B cell (primary cell): ENCODE data around the gene RAC2. TPM values are rescaled to one million over a fixed set of nuclear protein-coding genes. Genes with fewer than 3 reads are reported as not detected.

ENCODE experiments used
- ATAC-seq: fragments of 200-7000 bp; cut with Tn5 transposase; one replicate; pipeline ENCODE4 v1.10.0; 2021; ENCODE audit warnings: low read depth, mild to moderate bottlenecking, moderate number of reproducible peaks, moderate library complexity
- CTCF ChIA-PET: fragments of 350-600 bp; sonication (Branson Sonifier 250); formaldehyde crosslinking; loops from one replicate; lab custom pipeline; 2021; ENCODE audit warnings: antibody characterized with exemption, inconsistent platforms; lab: Charles Lee
- POLR2A ChIA-PET: fragments of 350-600 bp; sonication (Branson Sonifier 250); formaldehyde crosslinking; loops from one replicate; lab custom pipeline; 2021; ENCODE audit warnings: antibody characterized with exemption; lab: Charles Lee
- DNase-seq: peaks from one replicate; pipeline ENCODE4 v3.0.0; 2013
- H2AFZ ChIP-seq: 2 replicates; pipeline ENCODE4 v1.6.1; 2012; ENCODE audit warnings: mild to moderate bottlenecking, low read depth, low read length; ENCODE audit not compliant: insufficient read depth, poor library complexity, severe bottlenecking
- H3K27ac ChIP-seq, 2 donors: 1 replicate in 1 of 2; 2 replicates in 1 of 2; pipeline ENCODE4 v1.5.1; 2012 to 2013; ENCODE audit warnings: low read length in 2 of 2, mild to moderate bottlenecking in 2 of 2, moderate library complexity in 1 of 2
- H3K27me3 ChIP-seq, 4 experiments: fragments of 200-600 bp in 1 of 4; sonication (generic) in 1 of 4; replicated peaks in 1 of 4; 1 replicate in 2 of 4; 2 replicates in 2 of 4; pipeline versions ENCODE4 v1.6.1 to v1.7.0; 2013 to 2016; ENCODE audit warnings: low read length in 3 of 4, mild to moderate bottlenecking in 2 of 4, mixed read lengths in 1 of 4, moderate library complexity in 1 of 4; ENCODE audit not compliant: insufficient read depth in 4 of 4, control insufficient read depth in 3 of 4; ENCODE audit errors: control extremely low read depth in 1 of 4
- H3K36me3 ChIP-seq, 2 experiments: replicated peaks in 1 of 2; 1 replicate in 1 of 2; 2 replicates in 1 of 2; pipeline versions ENCODE4 v1.6.1 to v1.7.1; 2013; ENCODE audit warnings: low read length in 1 of 2; ENCODE audit not compliant: insufficient read depth in 2 of 2, control insufficient read depth in 1 of 2; ENCODE audit errors: control extremely low read depth in 1 of 2, extremely low read depth in 1 of 2
- H3K4me1 ChIP-seq, 2 donors: fragments of 200-600 bp in 1 of 2; sonication (generic) in 1 of 2; 1 replicate in 1 of 2; 2 replicates in 1 of 2; pipeline versions ENCODE4 v1.5.1 to v1.6.1; 2013 to 2017; ENCODE audit warnings: low read length in 2 of 2; ENCODE audit not compliant: control insufficient read depth in 2 of 2, insufficient read depth in 2 of 2
- H3K4me2 ChIP-seq: replicated peaks from 2 replicates; pipeline ENCODE3; 2012; ENCODE audit warnings: mild to moderate bottlenecking, low read depth, low read length; ENCODE audit not compliant: poor library complexity, severe bottlenecking
- H3K4me3 ChIP-seq, 5 experiments: fragments of 200-600 bp in 1 of 5; sonication (generic) in 1 of 5; 1 replicate in 3 of 5; 2 replicates in 2 of 5; pipeline versions ENCODE4 v1.5.1 to v1.7.0; 2011 to 2016; ENCODE audit warnings: low read length in 4 of 5, mild to moderate bottlenecking in 4 of 5, low read depth in 2 of 5, control low read depth in 1 of 5, moderate library complexity in 1 of 5; ENCODE audit not compliant: insufficient read depth in 1 of 5; ENCODE audit errors: control extremely low read depth in 1 of 5, extremely low read depth in 1 of 5
- H3K79me2 ChIP-seq: fragments of 200-600 bp; sonication (generic); one replicate; pipeline ENCODE4 v1.6.0; 2016; ENCODE audit warnings: low read length; ENCODE audit not compliant: control insufficient read depth, insufficient read depth
- H3K9ac ChIP-seq: fragments of 200-600 bp; sonication (generic); 2 replicates; pipeline ENCODE4 v1.6.1; 2017; ENCODE audit warnings: mild to moderate bottlenecking, low read length, moderate library complexity
- H3K9me3 ChIP-seq, 3 donors: one replicate each; pipeline versions ENCODE4 v1.6.1 to v1.7.1; 2013; ENCODE audit warnings: low read length in 2 of 3; ENCODE audit not compliant: control insufficient read depth in 2 of 3, insufficient read depth in 1 of 3; ENCODE audit errors: control extremely low read depth in 1 of 3
- H4K20me1 ChIP-seq: 2 replicates; pipeline ENCODE4 v1.6.0; 2012; ENCODE audit warnings: mild to moderate bottlenecking, low read length; ENCODE audit not compliant: insufficient read depth, control insufficient read depth, poor library complexity, severe bottlenecking
- H3K27ac Mint-ChIP-seq: one replicate; pipeline ENCODE4 v1.8.0; 2021; ENCODE audit warnings: mixed read lengths
- H3K27me3 Mint-ChIP-seq: one replicate; pipeline ENCODE4 v1.8.0; 2021; ENCODE audit warnings: mixed read lengths
- H3K4me1 Mint-ChIP-seq: one replicate; pipeline ENCODE4 v1.8.0; 2021; ENCODE audit warnings: mixed read lengths
- H3K4me3 Mint-ChIP-seq: one replicate; pipeline ENCODE4 v1.8.0; 2021; ENCODE audit warnings: mixed read lengths
- H3K9me3 Mint-ChIP-seq: one replicate; pipeline ENCODE4 v1.8.0; 2022; ENCODE audit warnings: mixed read lengths; ENCODE audit not compliant: insufficient read depth
- EZH2 ChIP-seq: IDR thresholded peaks from 2 replicates; pipeline ENCODE4 v1.6.1; 2012; ENCODE audit warnings: borderline replicate concordance, low read depth, mild to moderate bottlenecking, moderate library complexity, low read length; ENCODE audit not compliant: insufficient read depth, poor library complexity, severe bottlenecking
- WGBS: methylation state at CpG from one replicate; pipeline ENCODE4 v1.1.5; 2013; ENCODE audit warnings: missing lambda C conversion rate; ENCODE audit not compliant: insufficient coverage; 5-methylcytosine and 5-hydroxymethylcytosine counted together
- intact Hi-C: fragments of 100-400 bp; cut with micrococcal nuclease; formaldehyde crosslinking; loops from one replicate; pipeline ENCODE4 v1.10.0; 2022
- polyA plus RNA-seq: library from polyadenylated mRNA; depleted of rRNA; stranded (reverse); fragments of >200 nt; gene quantifications from 2 replicates; pipeline ENCODE4 v1.2.3, GENCODE V29; 2012
- total RNA-seq, 2 donors: library from RNA; stranded (reverse); fragments of 120-200 nt in 1 of 2; gene quantifications; 1 replicate in 1 of 2; 2 replicates in 1 of 2; pipeline versions ENCODE4 v1.2.3 to v1.2.4, GENCODE V29; 2013 to 2022
- TF ChIP-seq, protein P1 (sequence below): fragments of 200-600 bp; IDR thresholded peaks from one replicate; pipeline ENCODE4 v1.8.0; 2022; ENCODE audit warnings: antibody characterized with exemption, mild to moderate bottlenecking

Gene RAC2
- total and polyA plus RNA-seq, 2 donors (not counting 1 experiment from before 2014, with no cell fraction given), result 273 to 776 TPM

DNA sequence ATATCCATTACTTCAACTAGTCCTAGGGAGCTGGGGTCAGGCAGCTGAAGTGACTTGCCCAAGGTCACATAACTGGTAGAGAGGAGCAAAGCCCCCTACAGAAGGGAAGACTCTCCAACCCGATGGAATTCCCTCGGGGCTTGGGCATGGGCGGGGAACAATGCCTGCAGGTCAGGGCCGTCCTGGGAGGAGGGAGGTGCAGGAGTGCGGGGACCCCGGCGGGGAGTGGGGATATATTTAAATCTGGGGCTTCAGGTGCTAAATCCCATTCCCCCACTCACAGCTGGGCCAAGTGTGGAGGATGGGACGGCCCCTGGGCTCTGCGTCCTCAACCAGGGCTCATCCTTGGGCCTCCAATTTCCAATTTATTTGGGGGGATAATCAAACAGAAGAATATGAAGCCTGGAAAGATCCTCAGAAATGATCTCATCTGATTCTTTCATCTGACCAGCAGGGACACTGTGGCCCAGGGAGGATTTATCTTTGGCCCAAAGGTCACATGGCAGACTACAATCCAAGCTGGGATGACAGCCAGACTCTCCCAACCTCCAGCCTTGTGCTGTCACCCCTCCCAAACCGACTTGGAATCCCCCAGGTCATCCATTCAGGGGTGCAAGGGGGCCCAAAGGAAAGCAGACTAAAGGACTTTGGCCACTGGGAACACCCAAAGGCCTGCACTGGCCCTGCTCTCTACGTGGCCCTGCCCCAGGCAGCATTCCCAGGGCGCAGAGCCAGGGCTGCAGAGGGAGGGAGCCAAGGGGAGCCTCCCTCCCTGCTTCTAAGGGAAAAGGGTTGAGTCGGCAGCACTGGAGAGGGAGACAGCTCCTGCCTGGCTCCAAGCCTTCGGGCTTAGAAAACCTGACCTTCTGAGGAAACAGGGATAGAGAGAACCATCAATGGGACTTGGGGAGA lies 47.3 kb downstream of the RAC2 start:
- Histone ChIP-seq H2AFZ (no peak overlapping the region), H3K4me1 (peaks cover 21 to 28% of the 10 kb centered on the region in 2 donors), H3K4me3 (no peak overlapping the region), H3K4me2 (no peak overlapping the region), H4K20me1 (no peaks in the 10 kb centered on the region), H3K27me3 (no peaks in the 10 kb centered on the region), H3K9ac (no peak overlapping the region), H3K9me3 (no peaks in the 10 kb centered on the region), H3K79me2 (peaks cover 16% of the 10 kb centered on the region), H3K36me3 (peaks cover 0 to 5% of the 10 kb centered on the region in 2 experiments), H3K27ac (no peak overlapping the region)
- no peak overlapping the region for H3K4me3 Mint-ChIP-seq
- no peaks in the 10 kb centered on the region for H3K9me3 Mint-ChIP-seq
- 89% methylated on average over 7 of the region's 14 CpGs for WGBS
- H3K27me3 Mint-ChIP-seq, result no peaks in the 10 kb centered on the region
- H3K4me1 Mint-ChIP-seq, result peaks cover 32% of the 10 kb centered on the region
- intact Hi-C loops, result loop anchor here (5.0 kb wide), 1 partner anchor 219 kb away; no protein-coding TSS in a partner anchor
- CTCF ChIA-PET, result interaction anchor here (0.9 to 7.3 kb wide), 14 partner anchors 9 to 438 kb away, joined by 3 to 119 read pairs (median 4); partner anchors contain the start of genes C1QTNF6 and RAC2
- ATAC-seq, result no peak
- DNase-seq, result no peak
- TF ChIP-seq, protein P1, sequence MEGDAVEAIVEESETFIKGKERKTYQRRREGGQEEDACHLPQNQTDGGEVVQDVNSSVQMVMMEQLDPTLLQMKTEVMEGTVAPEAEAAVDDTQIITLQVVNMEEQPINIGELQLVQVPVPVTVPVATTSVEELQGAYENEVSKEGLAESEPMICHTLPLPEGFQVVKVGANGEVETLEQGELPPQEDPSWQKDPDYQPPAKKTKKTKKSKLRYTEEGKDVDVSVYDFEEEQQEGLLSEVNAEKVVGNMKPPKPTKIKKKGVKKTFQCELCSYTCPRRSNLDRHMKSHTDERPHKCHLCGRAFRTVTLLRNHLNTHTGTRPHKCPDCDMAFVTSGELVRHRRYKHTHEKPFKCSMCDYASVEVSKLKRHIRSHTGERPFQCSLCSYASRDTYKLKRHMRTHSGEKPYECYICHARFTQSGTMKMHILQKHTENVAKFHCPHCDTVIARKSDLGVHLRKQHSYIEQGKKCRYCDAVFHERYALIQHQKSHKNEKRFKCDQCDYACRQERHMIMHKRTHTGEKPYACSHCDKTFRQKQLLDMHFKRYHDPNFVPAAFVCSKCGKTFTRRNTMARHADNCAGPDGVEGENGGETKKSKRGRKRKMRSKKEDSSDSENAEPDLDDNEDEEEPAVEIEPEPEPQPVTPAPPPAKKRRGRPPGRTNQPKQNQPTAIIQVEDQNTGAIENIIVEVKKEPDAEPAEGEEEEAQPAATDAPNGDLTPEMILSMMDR, result no peak
- TF ChIP-seq EZH2, result no peak
- POLR2A ChIA-PET, result interaction anchor here (0.6 to 4.8 kb wide), 3 partner anchors 47 to 740 kb away, joined by 3 to 45 read pairs (median 6); partner anchors contain the start of gene RAC2
- no peak overlapping the region for H3K27ac Mint-ChIP-seq
